ENCODE measurements around the gene NUCB1.
"Not testable (repeated sequence)": the region's sequence is repeated elsewhere in the genome, so short reads cannot be mapped to it uniquely, and the experiment has no call there.

Gene NUCB1

DNA sequence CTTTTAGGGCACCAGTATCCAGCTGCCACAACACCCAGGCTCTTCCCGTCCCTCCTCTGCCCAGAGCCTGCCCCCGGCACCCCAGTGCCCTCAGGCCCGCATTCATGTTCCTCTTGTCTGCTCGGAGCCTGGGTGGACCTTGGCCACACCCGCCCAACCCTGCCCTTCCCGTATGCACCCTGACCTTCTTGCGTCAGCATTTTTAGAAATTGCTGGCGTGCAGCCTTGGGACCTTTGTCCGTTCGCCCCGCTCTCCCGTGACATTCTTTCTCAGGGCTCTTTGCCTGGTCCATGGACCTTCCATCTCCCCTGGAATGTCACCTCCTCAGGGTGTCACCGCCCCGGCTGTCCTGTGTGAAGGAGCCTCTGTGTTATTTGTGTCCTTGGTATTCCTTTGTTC lies 7.6 kb downstream of the NUCB1 start:
- no peak for DNase-seq

DNA sequence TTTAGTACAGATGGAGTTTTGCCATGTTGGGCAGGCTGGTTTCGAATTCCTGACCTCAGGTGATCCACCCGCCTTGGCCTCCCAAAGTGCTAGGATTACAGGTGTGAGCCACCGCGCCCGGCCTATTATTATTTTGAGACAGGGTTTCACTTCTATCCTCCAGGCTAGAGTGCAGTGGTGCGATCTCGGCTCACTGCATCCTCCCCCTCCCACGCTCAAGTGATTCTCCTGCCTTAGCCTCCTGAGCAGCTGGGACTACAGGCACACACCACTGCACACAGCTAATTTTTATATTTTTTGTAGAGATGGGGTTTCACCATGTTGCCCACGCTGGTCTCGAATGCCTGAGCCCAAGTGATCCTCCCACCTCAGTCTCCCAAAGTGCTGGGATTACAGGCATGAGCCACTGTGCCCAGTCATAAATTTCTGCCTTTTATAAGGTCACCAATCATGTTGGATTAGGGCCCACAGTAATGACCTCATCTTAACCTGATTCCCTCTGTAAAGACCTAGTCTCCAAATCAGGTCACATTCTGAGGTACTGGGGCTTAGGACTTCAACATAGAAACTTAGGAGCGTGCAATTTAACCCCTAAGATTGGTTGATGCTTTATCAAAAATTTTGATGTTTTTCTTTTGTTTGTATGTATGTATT lies 9.4 kb downstream of the NUCB1 start:
- not testable (repeated sequence) for DNase-seq

- no peak for DNase-seq
Measured at GRCh38 chr19:48910803-48911202, 10.7 kb downstream of the NUCB1 start.

DNA sequence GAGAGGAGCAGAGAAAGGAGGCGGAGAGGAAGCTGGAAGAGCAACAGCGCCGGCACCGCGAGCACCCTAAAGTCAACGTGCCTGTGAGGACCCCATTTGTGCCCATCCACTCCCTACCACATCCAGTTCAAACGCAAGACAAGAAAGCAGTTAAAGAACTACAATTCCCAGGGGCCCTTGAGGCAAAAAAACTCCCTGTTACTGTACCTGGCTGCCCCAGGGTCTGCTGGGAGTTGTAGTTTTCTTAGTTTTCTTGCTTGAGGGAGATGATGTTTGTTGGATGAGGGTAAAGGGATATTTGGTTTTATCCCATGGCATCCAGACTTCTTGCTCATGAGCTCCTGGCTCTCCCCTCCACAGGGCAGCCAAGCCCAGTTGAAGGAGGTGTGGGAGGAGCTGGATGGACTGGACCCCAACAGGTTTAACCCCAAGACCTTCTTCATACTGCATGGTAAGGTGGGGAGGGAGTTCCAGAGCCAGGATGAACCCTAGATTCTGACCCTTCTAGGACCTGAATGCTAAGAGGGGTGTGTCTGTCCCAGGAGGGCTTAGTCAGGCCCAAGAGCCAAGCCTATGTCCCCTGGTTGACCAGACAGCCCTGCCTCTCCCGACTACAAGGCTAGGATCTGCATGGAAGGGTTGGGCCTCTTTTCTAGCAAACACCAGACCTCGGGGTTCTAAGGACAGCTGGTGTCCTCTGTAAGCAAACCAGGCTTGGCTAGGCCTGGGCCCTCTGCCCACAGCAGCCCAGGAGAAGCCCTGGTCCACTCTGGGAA lies 13.2 kb downstream of the NUCB1 start:
- DNase-seq = no peak

- no peak for DNase-seq
Measured at GRCh38 chr19:48914181-48914580, 14.1 kb downstream of the NUCB1 start.

GRCh38 chr19:48915757-48916156 lies 15.6 kb downstream of the NUCB1 start:
- DNase-seq = no peak

GRCh38 chr19:48918071-48918470 lies 18.0 kb downstream of the NUCB1 start:
- DNase-seq = no peak

- DNase-seq = no peak
Measured at GRCh38 chr19:48918801-48919247, 18.7 kb downstream of the NUCB1 start.

DNA sequence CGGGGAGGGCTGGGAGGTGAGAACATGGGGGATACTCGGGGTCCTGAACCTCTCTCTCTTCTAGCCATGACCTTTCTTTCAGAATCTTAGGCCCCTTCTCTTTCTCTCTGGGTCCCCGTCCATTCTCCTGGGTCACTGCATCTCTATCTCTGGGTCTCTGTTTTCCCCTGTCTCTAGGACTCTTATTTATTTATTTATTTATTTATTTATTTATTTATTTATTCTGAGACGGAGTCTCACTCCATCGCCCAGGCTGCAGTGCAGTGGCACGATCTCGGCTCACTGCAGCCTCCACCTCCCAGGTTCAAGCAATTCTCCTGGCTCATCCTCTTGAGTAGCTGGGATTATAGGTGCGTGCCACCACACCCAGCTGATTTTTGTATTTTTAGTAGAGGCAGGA lies 19.2 kb downstream of the NUCB1 start:
- not testable (repeated sequence) for DNase-seq

DNA sequence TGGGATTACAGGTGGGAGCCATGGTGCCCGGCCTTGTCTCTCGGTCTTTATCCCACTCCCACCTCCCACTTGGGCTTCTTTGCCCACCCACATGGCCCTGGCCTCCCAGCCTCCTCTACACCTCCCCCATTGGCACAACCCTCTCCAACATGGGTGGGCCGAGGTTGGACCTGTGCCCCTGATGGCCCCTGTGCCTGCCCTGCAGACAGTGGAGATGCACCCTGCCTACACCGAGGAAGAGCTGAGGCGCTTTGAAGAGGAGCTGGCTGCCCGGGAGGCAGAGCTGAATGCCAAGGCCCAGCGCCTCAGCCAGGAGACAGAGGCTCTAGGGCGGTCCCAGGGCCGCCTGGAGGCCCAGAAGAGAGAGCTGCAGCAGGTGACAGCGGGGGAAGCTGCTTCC lies 20.8 kb downstream of the NUCB1 start:
- DNase-seq = no peak

DNA sequence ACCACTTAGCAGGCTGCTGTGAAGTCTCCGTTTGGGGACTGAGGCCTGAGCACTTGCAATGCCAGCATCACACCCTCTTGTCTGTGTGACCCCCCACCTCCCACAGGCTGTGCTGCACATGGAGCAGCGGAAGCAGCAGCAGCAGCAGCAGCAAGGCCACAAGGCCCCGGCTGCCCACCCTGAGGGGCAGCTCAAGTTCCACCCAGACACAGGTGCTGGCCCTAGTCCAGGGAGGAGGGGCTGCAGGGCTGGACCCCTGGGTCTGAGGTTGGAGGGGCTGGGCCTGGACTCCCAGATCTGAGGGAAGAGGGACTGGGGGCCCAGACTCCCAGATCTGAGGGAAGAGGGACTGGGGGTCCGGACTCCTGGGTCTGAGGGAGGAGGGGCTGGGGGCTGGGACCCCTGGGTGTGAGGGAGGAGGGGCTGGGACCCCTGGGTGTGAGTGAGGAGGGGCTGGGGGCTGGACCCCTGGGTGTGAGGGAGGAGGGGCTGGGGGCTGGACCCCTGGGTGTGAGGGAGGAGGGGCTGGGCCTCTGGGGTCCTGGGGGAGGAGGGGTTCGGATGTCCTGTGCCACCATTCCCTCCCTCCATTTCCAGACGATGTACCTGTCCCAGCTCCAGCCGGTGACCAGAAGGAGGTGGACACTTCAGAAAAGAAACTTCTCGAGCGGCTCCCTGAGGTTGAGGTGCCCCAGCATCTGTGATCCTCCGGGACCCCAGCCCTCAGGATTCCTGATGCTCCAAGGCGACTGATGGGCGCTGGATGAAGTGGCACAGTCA lies 21.8 kb downstream of the NUCB1 start:
- no peak for DNase-seq

- no peak for DNase-seq
Measured at GRCh38 chr19:48922548-48923490, 22.7 kb downstream of the NUCB1 start.

DNA sequence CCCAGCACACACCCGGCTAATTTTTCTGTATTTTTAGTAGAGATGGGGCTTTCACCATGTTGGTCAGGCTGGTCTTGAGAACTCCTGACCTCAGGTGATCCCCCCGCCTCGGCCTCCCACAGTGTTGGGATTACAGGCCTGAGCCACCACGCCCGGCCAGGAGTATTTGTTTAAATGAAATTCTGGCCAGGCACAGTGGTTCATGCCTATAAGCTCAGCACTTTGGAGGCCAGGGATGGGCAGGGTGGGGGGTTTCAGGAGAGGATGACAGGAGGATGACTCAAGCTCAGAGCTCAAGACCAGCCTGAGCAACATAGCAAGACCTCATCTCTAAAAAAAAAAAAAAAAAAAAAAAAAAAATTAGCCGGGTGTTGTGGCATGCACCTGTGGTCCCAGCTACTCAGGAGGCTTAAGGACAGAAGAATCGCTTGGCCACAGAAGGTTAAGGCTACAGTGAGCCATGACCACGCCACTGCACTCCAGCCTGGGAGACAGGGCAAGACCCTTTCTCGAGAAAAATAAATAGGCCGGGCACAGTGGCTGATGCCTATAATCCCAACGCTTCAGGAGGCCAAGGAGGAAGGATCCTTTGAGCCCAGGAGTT lies 25.2 kb downstream of the NUCB1 start:
- no peak for DNase-seq

GRCh38 chr19:48925890-48926289 lies 25.8 kb downstream of the NUCB1 start:
- not testable (repeated sequence) for DNase-seq

DNA sequence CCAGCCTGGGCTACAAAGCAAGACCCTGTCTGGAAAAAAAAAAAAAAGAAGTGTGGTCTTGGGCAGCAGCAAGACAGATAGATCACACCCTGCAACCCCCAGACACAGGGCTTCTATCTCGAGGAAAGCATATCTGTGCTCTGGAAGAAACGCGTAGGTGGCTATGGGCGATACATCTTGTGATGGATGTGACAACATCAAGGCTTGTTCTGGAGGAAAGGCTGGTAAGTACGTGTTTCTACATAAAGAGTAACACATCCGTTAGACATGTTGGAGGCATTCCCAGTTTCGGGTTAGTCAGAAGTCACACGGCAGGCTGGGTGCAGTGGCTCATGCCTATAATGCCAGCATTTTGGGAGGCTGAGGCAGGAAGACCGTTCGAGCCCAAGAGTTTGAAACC lies 26.8 kb downstream of the NUCB1 start:
- DNase-seq = peak in 1 of 4 experiments; percentile 6

DNA sequence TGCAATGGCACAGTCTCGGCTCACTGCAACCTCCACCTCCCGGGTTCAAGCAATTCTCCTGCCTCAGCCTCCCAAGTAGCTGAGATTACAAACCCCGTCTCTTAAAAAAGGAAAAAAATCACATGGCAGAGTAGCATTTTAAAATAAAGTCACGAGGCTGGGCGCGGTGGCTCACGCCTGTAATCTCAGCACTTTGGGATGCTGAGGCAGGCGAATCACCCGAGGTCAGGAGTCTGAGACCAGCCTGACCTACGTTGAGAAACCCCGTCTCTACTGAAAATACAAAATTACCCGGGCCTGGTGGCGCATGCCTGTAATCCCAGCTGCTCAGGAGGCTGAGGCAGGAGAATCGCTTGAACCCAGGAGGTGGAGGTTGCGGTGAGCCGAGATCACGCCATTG lies 27.6 kb downstream of the NUCB1 start:
- not testable (repeated sequence) for DNase-seq

GRCh38 chr19:48928164-48929025 lies 28.3 kb downstream of the NUCB1 start:
- DNase-seq = no peak

GRCh38 chr19:48933382-48933932 lies 33.3 kb downstream of the NUCB1 start, which contains the start of gene DHDH:
DHDH (plus strand) TSS chr19:48933699; CDS start chr19:48933722, 23 bp downstream.
- DNase-seq = peak; percentile 18 to 82 (median 54)

DNA sequence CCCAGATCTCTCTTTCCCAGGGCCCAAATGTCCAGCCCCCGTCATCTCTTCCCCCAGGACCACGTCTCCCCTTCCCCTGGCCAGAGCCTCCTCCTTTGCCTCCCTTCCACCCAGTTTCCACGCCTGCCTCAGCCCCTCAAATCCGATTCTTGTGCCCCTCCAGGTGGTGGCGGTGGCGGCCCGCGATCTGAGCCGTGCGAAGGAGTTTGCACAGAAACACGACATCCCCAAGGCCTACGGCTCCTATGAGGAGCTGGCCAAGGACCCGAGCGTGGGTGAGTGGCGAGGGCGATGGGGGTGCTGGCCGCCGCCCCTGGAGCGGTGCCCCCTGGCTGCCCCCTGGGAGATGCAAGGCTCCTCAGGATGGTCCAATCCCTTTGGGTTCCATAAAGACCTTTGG lies 34.7 kb downstream of the NUCB1 start:
- no peak for DNase-seq

DNA sequence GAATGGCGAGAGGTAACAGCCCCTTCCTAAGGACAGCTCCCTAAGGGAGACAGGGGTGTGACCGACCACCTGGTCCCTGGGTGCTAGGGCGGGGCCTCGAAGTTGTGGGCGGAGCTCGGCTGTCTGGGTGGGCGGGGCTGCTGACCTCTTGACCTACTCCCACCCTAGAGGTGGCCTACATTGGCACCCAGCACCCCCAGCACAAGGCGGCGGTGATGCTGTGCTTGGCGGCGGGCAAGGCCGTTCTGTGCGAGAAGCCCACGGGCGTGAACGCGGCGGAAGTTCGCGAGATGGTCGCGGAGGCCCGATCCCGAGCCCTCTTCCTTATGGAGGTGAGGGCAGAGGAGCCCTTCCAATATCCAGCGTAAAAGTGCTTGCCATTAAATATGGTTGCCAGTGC lies 35.8 kb downstream of the NUCB1 start:
- no peak for DNase-seq

DNA sequence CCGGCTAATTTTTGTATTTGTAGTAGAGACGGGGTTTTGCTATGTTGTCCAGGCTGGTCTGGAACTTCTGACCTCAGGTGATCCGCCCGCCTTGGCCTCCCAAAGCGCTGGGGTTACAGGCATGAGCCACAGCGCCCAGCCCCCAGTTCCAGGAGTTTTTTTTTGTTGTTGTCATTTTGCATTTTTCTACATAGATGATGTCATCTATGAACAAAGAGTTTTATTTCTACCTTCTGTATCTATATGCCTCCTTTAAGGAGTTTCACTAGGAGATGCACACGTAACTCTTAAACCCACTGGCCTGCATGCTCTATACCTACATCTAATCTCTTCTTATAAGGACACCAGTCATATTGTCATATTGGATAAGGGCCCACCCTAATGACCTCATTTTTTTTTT lies 38.1 kb downstream of the NUCB1 start:
- DNase-seq = no peak
